ENCODE results near the gene MAPK10. TPM values are rescaled to one million over a fixed set of nuclear protein-coding genes. Genes with fewer than 3 reads are reported as not detected.
A peak's percentile ranks its signal among the peaks of the same experiment; 100 is the strongest.

The MAPK10 gene
- total RNA-seq, 4 donors from 2014 or later, result 4.5 to 13.7 (median 9.8) TPM

DNA sequence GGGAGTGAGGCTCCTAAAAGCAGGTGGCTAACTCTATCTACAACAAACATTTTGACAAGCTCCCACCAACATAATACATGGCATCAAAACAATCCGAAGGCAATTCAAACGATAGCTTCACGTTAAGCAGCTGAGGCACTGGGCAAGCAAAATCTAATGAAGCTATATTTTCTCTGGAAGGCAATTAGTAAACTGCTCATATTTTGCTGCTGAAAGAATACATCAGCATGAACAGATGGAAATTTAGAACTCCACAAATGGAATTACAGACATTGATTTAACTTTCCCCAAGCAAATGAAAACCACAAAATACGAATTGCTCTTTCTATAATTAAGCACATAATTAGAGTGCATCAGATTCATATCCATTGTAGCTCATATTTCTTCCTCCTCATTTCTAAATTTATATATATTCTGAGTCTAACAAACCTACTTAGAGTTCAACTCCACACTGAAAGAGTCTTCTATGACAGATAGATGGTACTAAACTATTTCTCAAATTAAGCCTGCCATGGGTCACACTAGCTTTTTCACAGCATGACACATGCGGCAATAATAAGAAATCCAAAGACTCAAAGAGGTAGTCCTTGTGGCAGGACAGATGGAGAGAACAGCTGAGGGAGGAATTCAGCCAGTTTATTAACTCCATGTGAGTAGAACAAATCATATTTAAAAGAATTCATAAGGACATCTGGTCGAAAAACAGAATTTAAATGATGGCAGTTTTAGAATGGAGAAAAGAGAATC lies 305.4 kb downstream of the MAPK10 start:
- 83% methylated on average over 6 of the region's 6 CpGs for WGBS
- Histone ChIP-seq H3K27ac (replicated peaks in 1 of 4) (no peak overlapping the region), H3K9me3 (no peaks in the 10 kb centered on the region), H3K4me3 (no peak overlapping the region), H3K36me3 (no peaks in the 10 kb centered on the region), H3K4me1 (no peaks in the 10 kb centered on the region), H3K27me3 (no peaks in the 10 kb centered on the region)
- no peak for DNase-seq (ENCODE audit: extremely low spot score)
- TF ChIP-seq, protein P1, sequence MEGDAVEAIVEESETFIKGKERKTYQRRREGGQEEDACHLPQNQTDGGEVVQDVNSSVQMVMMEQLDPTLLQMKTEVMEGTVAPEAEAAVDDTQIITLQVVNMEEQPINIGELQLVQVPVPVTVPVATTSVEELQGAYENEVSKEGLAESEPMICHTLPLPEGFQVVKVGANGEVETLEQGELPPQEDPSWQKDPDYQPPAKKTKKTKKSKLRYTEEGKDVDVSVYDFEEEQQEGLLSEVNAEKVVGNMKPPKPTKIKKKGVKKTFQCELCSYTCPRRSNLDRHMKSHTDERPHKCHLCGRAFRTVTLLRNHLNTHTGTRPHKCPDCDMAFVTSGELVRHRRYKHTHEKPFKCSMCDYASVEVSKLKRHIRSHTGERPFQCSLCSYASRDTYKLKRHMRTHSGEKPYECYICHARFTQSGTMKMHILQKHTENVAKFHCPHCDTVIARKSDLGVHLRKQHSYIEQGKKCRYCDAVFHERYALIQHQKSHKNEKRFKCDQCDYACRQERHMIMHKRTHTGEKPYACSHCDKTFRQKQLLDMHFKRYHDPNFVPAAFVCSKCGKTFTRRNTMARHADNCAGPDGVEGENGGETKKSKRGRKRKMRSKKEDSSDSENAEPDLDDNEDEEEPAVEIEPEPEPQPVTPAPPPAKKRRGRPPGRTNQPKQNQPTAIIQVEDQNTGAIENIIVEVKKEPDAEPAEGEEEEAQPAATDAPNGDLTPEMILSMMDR (IDR thresholded peaks at IDR 0.05), result no peak
- TF ChIP-seq POLR2A (IDR thresholded peaks at IDR 0.05; ENCODE audit: low read depth) (no peak), EP300 (IDR thresholded peaks at IDR 0.05) (no peak)
- intact Hi-C loops (cut with DNase I), result no loop called here

- no peak for TF ChIP-seq EP300 (IDR thresholded peaks at IDR 0.05)
- no peak for TF ChIP-seq POLR2A (IDR thresholded peaks at IDR 0.05; ENCODE audit: low read depth)
- TF ChIP-seq POLR2AphosphoS5 (IDR thresholded peaks at IDR 0.05), result no peak
- TF ChIP-seq, protein P1 (IDR thresholded peaks at IDR 0.05), result no peak
- H3K27me3 ChIP-seq, result no peaks in the 10 kb centered on the region
- H3K4me1 ChIP-seq, result no peaks in the 10 kb centered on the region
- no peaks in the 10 kb centered on the region for H3K9me3 ChIP-seq
- H3K36me3 ChIP-seq, result no peaks in the 10 kb centered on the region
- DNase-seq (ENCODE audit: extremely low spot score), result no peak
- 97% methylated on average over 1 of the region's 1 CpG for WGBS
- H3K27ac ChIP-seq (replicated peaks in 1 of 4), result no peak overlapping the region
- H3K4me3 ChIP-seq, result no peak overlapping the region
- intact Hi-C loops (cut with DNase I), result no loop called here
Measured at GRCh38 chr4:86050496-86050895, 309.4 kb downstream of the MAPK10 start.

GRCh38 chr4:86048426-86048825 lies 311.4 kb downstream of the MAPK10 start:
- DNase-seq (ENCODE audit: extremely low spot score), result no peak
- Histone ChIP-seq H3K9me3 (no peaks in the 10 kb centered on the region), H3K36me3 (no peaks in the 10 kb centered on the region), H3K4me1 (peaks cover 0 to 7% (median 4%) of the 10 kb centered on the region in 4 donors), H3K4me3 (no peak overlapping the region), H3K27ac (replicated peaks in 1 of 4) (no peak overlapping the region), H3K27me3 (no peaks in the 10 kb centered on the region)
- no peak for TF ChIP-seq POLR2A (IDR thresholded peaks at IDR 0.05; ENCODE audit: low read depth)
- TF ChIP-seq POLR2AphosphoS5 (IDR thresholded peaks at IDR 0.05), result no peak
- TF ChIP-seq, protein P1 (IDR thresholded peaks at IDR 0.05), result no peak
- intact Hi-C loops (cut with DNase I), result loop anchor here (10.0 kb wide), 2 partner anchors 74 to 964 kb away; no protein-coding TSS in a partner anchor
- WGBS, result 88% methylated on average over 1 of the region's 1 CpG

GRCh38 chr4:86044593-86044985 lies 315.3 kb downstream of the MAPK10 start:
- no peaks in the 10 kb centered on the region for H3K27me3 ChIP-seq
- intact Hi-C loops (cut with DNase I), result loop anchor here (5.0 to 10.0 kb wide), 3 partner anchors 70 to 960 kb away; no protein-coding TSS in a partner anchor
- H3K36me3 ChIP-seq, result no peaks in the 10 kb centered on the region
- no peaks in the 10 kb centered on the region for H3K9me3 ChIP-seq
- TF ChIP-seq POLR2AphosphoS5 (IDR thresholded peaks at IDR 0.05), result no peak
- H3K27ac ChIP-seq (replicated peaks in 1 of 4), result no peak overlapping the region
- no peak for DNase-seq (ENCODE audit: extremely low spot score)
- 86% methylated on average over 3 of the region's 3 CpGs for WGBS
- no peak overlapping the region for H3K4me3 ChIP-seq
- peaks cover 0 to 7% (median 4%) of the 10 kb centered on the region in 4 donors for H3K4me1 ChIP-seq

GRCh38 chr4:86043755-86044592 lies 315.9 kb downstream of the MAPK10 start:
- 20% methylated on average over 8 of the region's 8 CpGs for WGBS
- intact Hi-C loops (cut with DNase I), result loop anchor here (2.0 to 10.0 kb wide), 4 partner anchors 69 to 959 kb away; no protein-coding TSS in a partner anchor
- DNase-seq (ENCODE audit: extremely low spot score), result no peak

More at GRCh38 chr4:86043755-86044592, 315.9 kb downstream of the MAPK10 start:
- no peaks in the 10 kb centered on the region for H3K9me3 ChIP-seq
- no peaks in the 10 kb centered on the region for H3K27me3 ChIP-seq
- H3K27ac ChIP-seq (replicated peaks in 1 of 4), result no peak overlapping the region
- no peaks in the 10 kb centered on the region for H3K36me3 ChIP-seq
- TF ChIP-seq POLR2AphosphoS5 (IDR thresholded peaks at IDR 0.05) (no peak), POLR2A (IDR thresholded peaks at IDR 0.05; ENCODE audit: low read depth) (no peak), EP300 (IDR thresholded peaks at IDR 0.05) (no peak)
- TF ChIP-seq, protein P1 (IDR thresholded peaks at IDR 0.05), result peak; percentile 57 to 68 (median 65)
- peaks cover 0 to 7% (median 4%) of the 10 kb centered on the region in 4 donors for H3K4me1 ChIP-seq
- no peak overlapping the region for H3K4me3 ChIP-seq
